GM21737 (cell line): ENCODE results near the gene AUTS2.

ENCODE experiments used
- ATAC-seq: cut with Tn5 transposase; IDR thresholded peaks from one replicate; pipeline ENCODE4 v1.9.1; 2021; ENCODE audit warnings: mild to moderate bottlenecking, moderate library complexity; ENCODE audit not compliant: unreplicated experiment

Gene AUTS2

DNA sequence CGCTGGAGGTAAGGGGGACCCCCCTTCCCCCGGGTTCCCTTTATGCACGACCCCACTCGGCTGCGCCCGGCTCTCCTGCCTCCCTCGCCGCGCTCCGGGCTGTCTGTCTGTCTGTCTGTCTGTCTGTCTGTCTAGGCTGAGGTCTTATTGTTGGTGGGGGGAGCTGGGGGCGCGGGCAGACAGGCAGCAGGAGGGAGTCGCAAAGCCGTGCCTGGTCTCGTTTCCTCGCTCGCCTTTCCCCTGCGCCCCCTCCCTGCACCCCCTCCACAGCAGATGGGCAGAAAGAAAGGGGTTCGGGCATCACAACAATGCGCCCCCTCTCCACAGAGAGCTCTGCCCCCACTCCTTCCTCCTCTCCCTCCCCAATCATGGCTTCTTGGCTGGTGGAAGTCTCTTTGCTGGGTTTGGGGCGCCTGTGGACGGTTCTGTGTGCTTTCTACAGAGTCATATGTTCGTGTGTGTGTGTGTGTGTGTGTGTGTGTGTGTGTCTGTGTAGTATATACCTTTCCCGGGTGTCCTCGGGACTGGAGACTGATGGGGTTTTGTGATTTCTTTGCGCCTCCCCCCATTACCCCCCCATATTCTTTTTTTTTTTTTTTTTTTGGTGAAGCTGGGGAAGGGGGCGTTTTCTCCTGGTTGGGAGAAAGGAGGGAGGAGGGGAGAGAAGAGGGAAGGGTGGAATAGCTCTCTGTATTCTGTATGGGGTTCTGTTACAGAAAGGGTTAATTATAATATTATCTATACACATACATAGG, 1.9 kb downstream of the AUTS2 start:
- no peak for ATAC-seq

DNA sequence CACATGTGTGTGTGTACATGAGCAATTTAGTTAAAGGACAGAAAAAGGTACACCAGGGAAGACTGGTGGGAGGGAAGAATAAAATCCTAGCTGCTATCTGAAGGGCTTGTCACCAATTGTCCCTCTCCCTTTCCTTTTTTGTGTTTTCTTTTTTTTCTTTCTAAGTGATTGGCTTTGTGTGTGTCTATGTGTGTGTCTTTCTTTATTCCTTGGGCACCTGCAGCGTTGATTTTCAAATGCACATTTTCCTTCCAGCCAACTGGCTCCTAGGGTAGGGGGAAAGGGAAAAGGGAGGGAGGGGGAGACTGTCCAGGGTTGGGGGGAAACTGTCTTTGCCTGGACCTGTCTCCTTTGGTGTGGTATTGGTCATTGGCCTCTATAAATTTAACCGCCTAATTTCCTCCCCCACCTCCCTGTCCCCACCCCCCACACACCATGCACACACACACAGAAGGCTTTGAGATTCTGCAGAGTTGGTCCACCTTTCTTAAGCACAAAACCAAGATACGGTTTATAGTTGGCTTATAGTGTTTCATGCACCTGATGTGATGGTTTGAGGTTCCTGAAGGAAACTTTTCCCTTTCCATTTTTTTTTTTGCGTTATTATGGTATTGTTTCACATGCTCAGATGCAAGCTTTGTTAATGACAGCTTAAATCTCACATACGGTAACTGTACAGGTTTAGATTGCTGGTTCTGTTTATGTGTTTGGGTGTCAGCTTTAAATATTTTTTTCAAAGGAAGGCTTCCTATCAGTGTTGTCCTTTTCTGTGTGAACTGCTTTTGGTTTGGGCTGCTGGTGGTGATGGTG, 2.6 kb downstream of the AUTS2 start:
- no peak for ATAC-seq

DNA sequence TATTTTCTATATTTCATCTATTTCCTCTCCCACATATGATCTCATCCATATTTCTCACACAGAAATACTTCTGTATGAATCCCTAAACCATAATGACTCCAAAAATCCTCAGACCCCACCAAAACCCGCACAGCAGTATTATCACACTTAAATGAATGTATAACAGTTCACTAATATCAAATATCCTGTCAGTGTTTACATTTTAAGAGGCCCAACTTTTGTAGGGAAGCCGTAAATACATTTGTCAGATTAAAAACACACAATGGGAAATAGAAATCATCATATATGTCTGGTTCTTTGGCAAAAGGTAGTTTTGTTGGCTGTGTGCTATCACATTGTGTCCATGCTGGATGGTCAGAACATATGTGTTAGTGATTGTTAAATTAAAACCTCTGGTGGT, 4.2 kb downstream of the AUTS2 start:
- ATAC-seq = no peak

DNA sequence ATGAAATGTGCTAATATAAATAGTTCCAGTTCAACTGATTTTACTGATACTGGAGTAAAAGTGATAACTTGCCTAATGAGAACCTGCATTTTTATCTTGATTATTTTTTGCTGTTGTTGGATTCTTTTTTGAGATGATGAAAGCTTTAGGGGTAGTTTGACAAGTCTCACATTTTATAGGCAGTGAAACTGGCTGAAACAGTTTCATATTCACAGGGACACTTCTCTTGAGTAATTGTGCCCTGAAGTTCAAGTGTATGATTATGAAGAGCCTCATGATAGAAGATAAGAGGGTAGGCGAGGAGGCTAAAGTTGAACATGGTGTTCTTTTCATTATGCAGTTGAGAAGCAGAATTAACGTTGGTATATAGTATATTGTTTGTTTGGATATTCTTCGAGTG, 5.1 kb downstream of the AUTS2 start:
- ATAC-seq = peak; percentile 53

DNA sequence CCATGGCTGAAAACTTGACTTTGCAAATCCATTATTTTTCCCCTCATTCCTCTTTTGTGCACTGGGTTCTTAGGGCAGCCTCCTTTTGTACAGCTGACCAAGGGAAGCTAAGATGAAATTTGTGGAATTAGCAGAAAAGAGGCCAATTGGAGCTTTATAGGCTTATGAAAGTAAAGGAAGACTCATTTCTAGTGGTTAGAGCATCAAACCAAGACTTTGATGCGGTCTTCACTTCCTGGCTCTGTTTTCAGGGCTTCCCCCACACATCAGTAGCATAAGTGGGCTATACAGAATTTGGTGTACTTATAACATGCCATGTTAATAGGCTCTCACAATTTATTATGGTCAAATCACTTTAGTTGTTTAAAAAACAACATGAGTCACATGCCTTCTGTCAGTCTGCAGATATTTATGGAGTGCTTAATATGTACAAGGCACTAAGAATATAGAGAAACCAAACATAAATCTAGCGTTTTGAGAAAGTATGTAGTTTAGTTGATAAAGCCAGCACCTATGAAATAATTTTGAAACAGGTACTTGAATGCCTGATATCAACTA, 5.7 kb downstream of the AUTS2 start:
- ATAC-seq = peak; percentile 64

DNA sequence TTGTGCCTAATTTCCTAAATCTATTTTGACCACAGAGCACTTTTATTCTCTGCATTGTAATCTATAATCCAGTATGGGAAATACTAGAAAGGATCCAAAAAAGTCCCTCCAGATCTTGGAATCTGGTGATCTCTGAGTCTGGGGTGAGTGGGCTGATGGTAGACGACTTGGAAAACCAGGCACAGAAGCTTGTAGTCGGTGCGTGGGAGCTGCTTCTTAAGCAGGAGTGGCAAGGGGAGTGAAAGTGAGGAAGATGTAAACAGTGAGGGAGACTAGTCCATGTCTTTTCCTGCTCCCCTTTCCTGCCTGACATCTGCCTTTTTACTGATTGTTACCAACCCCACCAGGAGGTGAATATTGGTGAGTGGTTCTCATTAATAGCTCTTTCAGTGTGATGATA, 6.8 kb downstream of the AUTS2 start:
- ATAC-seq = no peak

DNA sequence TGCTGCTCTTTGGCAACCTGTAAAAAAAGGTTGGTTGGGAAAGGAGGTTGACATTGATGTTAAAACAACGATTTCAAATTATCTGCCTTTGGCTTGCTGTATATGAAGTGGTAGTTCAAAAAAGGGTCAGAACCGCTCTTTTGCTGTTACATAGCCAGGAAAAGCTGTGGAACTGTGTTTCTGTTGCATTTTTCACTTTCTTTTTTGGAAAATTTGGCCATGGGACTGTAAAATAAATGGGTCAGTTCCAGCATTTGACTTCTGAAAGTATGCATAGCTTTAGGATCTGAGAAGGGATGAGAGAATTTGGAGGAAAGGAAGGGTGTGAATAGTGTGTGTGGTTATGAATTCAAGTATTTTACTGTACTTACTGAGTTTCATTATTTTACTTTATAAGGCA, 7.3 kb downstream of the AUTS2 start:
- no peak for ATAC-seq

DNA sequence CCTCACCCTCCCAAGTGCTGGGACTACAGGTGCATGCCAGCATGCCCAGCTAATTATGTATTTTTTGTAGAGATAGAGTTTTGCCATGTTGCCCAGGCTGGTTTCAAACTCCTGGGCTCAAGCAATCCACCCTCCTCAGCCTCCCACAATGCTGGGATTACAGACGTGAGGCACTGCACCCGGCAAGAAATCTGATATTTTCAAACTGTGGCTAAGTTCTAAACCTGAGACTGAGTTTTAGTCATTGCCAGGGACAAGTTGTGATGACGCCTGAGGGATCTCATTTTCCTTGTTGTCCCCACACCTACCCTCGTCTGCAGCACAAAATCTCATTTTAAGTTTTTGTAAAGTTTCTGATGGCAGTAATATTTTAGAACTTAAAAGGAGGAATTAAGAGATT, 9.8 kb downstream of the AUTS2 start:
- no peak for ATAC-seq

DNA sequence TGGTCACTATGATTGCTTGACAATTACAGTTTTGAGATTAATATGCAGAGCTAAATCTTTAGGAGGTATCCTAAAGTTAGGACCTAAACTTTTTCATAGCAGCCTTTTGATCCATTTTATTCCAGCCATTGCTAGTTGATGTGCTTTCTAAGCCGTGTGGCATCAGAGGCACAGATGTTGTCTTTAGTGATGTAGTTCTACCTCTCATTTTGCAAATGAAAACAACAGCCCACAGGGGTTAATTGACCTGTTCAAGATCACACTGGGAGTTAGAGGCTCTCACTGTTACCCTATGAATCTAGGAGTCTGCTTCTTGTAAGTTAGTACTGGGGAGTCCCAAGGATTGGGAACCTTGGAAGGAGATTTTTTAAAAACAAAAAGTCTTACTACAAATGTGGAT, 10.6 kb downstream of the AUTS2 start:
- ATAC-seq = no peak

DNA sequence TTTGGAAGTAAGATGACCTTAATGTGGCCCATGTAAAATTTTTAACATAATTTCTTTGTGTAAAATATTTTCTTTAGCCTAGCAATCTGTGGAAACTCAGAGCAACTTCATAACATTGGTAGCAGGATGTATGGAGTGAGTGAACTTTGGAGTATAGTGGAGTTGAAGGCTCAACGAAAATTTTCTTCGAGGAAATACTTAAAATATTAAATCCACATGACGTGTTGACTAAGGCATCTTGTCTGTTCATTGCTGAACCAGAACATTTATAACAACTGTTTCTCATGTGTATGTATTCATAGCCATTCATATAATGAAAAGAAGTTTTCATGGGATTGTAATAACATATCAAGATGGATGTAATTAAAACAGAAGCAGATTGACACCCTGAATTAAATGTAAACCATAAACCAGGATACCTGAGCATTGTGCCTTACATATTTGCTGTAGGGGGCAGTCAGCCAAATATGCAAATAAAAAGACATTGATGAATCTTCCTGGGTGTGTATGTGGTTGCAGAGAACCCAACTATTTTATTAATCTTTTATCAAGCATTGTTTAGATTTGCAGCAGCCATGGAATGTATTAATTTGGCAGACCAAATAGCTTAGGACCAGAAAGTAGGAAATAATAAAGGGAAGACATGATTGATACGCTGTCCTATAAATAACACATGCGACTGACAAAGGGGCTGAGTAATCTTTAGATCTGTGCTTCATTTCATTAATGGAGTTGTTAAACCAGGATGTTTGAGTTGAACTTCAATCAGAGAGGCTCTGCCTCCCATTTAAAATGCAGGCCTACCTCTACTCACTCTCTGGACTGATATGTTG, 11.5 kb downstream of the AUTS2 start:
- ATAC-seq = no peak

DNA sequence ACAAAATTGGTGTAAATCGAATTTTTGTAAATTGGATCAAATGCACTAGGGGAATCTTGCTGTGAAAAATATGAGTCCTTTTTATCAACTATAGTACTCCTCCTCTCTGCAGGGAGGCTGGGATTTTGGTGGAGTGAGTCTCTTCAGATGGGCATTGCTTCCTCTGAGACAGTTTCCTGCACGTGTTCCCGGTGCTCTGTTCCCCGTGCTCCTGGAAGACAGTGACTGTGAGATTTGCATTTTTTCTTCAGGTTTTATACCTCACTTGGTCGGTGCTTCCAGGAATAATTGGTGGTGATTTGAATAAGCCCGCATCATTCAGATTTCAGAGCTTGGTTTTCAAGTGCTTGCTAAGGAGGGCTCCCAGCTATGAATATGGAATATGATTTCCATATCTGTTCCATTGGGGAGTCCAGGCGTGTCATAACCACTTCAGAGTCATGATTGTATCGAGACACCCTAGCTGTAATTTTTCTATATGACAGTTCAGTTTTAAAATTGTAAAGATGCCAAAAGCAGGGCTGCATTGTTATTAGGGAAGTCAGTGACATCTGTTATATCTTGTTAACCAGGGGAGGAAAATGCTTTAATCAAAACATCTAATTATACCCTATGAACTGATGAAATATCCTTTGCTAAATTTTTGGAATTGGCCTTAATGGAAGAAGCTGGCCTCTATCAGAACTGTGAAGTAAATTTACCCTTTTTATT, 12.3 kb downstream of the AUTS2 start:
- ATAC-seq = no peak

DNA sequence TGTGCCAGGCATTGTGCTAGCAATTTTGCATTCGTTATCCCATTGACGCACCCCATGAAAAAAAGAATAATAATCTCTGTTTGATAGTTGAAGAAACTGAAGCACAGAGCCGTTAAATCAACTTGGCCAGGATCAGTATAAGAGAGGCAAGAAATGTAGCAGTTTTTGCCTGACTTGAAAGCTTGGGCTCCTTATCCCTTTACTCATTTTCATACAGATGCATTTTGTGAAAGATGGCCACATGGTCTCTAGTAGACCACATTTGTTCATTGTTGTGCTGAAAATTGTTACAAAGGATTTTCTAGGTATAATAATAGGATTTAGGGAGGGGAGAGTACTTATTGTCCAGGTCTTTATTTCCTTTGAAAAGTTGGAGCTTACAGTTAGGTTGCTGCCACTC, 14.7 kb downstream of the AUTS2 start:
- ATAC-seq = no peak

DNA sequence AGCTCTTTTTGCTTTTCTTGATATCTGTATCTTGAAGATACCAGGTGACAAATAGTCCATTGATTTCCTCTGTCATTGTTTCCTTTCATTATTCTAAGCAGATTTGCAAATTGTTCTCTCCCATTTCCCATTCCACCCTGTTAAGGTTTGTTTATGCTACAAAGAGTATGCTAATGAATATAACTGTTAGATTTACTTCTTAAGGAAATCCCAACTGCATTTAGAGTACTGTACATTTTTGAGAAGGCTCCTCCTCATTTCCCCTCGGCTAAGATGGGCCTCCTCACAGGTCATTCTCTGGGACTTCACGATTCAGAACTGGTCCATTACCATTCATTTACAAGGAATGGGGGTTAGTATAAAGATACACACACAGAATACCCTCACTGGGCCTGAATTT, 15.6 kb downstream of the AUTS2 start:
- no peak for ATAC-seq

DNA sequence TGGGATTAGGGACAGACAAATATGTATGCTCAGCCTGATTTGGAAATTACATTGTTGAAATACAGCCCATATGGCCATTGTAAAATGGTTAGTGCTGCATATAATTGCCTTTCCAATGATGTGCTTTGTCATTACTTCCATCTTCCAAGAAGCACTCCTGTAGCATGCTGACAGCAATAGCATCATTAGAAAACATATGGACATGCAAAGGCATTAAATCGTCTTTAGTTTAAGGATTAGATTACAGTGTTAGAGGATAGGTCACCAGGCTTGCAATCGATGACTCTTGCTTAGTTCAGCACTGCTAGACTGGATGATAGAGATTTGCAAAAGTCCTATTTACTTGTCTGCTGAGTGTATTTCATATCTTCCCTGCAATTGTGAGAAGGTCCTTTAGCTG, 17.4 kb downstream of the AUTS2 start:
- ATAC-seq = no peak

DNA sequence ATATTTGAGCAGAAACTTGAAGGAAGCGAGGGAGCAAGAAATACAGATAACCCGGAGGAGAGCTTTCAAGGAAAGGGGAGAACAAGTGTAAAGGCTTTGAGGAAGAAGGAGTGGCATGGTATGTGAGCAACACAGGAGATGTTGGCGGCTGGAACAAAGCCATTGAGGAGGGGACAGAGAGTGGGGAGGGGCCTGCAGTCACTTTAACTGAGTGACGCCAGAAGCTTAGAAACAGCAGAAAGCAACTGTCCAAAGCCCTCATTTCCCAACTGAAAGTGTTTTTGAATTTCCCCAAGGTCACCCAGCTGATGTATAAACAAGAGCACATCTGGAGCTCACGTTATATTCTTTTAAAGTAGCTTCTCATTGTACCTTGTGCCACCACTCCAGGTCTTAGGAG, 19.1 kb downstream of the AUTS2 start:
- ATAC-seq = no peak

DNA sequence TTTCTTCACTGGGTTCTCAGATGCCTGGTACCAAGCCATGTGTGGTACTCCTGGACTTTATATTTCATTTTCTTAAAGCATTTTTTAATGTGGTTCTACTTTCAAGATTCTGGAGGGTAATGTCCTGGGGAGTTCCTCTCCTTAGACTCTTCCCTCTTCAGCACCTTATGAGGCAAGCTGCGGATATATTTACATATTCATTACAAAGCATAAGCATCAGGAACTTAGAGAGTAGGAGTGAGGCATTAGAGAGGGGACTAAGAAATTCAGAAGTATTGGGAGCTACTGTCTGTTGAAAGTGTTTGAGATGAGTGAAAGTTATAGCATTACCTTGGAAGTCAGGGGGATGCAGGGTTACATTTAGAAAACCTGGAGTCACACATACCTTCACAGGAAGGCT, 20.8 kb downstream of the AUTS2 start:
- ATAC-seq = no peak

DNA sequence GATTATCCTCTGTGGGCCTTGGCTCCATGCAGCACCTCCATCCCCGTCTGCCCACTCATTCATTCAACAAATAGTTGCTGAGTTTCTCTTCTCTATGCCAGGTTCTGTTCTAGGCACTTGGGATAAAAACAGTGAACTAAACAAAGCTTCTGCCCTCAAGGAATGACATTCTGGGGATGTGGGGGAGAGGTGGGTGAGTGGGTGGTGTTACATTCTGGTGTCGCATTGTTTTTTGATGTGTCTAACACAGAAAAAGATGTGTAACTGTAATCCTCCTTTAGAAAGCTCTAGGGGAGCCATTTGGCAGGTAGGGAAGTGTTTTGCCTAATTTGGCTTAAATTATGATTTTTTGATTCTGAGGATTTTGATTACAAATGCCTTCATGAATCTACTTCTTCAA, 21.4 kb downstream of the AUTS2 start:
- no peak for ATAC-seq

DNA sequence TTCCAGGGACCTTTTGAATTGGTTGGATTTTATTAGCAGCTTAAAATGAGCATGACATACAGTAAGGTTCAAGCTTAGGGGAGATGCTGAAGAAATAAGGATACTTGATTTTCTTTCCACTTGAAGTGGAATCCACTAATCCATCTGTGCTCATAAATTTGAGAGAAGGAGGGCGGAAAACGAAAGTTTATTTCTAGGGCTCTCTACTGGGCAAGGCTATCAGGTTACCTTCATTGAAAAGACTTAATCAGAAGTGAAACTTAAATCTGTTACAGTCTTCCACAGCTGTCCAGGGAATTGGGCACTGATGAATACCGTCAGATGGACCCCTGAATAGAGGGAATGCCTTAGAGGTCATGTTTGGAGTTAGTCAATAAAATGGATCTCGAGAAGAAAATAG, 21.8 kb downstream of the AUTS2 start:
- no peak for ATAC-seq

DNA sequence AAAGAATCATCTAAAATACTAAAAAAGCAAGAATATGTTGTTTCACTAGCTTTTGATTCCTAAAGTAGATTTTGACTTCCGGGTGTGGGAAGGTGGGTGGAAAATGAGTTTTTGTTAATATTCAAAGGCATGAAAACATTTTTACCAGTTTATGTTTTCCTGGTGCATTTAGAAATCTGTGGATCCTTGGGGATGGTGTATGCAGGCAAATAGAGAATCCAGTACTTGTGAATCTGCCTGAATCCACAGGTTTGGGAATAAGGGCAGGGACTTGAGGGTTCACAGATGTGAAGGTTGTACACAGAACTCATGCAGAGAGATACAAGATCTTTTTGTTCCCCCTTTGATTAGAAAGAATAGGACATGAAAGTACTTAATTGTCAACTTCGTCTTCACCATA, 22.4 kb downstream of the AUTS2 start:
- no peak for ATAC-seq

DNA sequence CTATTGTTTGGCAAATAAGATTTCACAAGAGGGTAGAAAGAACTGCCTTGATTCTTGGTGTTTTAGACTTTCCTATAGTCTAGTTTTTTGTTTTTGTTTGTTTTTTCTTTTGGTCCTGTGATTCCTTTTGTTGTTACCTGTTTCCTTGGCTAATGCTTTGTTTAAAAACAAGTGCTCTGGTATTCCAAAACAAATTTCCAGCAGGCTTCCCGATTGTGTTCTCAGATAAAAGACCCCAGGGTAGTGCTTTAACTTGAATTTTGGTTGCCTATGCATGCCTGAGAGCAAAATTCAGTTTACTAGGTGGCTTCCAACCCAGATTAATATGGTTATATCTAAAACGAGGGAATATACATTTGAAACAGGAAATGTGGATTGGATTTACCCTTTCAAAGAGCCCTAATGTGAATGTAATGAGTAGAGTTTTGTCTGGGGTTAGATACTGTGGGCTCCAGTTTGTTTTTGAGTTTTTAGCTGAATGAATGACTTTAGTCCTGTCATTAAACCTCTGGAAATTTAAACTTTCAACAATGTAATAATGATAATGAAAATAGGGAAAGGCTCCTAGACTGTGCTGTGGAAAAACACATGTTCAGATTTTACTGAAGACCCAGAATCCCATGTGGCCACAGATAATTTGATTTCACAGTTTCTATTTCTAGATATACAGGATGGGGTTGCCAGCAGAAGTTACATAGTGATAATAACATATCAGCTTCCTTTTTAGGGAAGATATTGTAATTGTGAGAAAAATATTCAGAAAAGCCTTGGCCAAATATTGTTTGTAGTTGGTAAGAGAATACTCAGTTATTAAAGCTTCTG, 23.9 kb downstream of the AUTS2 start:
- ATAC-seq = no peak
